ENCODE measurements around the gene TSPAN18. TPM values are rescaled to one million over a fixed set of nuclear protein-coding genes. Genes with fewer than 3 reads are reported as not detected.

Gene TSPAN18
- total RNA-seq, 2 experiments from 2014 or later = 7.3 to 8.4 TPM

GRCh38 chr11:44766112-44766971 is 39.6 kb downstream of the TSPAN18 start:
- CTCF ChIA-PET = interaction anchor here (0.9 to 2.4 kb wide), 4 partner anchors 9 to 145 kb away, joined by 3 to 25 read pairs (median 4); no protein-coding TSS in a partner anchor

DNA sequence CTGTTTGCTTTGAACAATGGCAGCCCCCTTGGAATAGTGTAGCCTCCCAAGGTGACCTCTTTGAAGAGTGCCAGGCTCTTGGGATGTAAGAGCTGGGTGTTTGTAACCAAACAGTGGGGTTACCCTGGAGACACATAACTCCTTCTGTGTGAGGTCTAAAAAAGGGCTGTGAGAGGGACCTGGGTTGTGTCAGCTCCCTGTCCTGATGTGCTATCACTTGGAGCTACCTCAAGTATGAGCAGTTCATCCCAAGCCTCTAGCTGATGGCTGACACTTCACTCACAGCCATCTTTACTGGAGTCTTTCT is 40.2 kb downstream of the TSPAN18 start:
- CTCF ChIA-PET = interaction anchor here (0.9 to 2.4 kb wide), 4 partner anchors 9 to 144 kb away, joined by 3 to 25 read pairs (median 4); no protein-coding TSS in a partner anchor
- Mint-ChIP-seq H3K27me3 (ENCODE audit: low read depth) (no peaks in the 10 kb centered on the region), H3K27ac (no peak overlapping the region), H3K9me3 (peaks cover 3% of the 10 kb centered on the region), H3K36me3 (ENCODE audit: low read depth) (peaks cover 32% of the 10 kb centered on the region), H3K4me3 (no peak overlapping the region), H3K4me1 (ENCODE audit: low read depth) (peaks cover 16% of the 10 kb centered on the region)
- intact Hi-C loops (cut with micrococcal nuclease) = no loop called here
- DNase-seq = no peak

More at GRCh38 chr11:44766112-44766971, 39.6 kb downstream of the TSPAN18 start:
- no peaks in the 10 kb centered on the region for H3K27me3 Mint-ChIP-seq (ENCODE audit: low read depth)
- peaks cover 3% of the 10 kb centered on the region for H3K9me3 Mint-ChIP-seq
- no peak for DNase-seq
- intact Hi-C loops (cut with micrococcal nuclease) = no loop called here
- peaks cover 16% of the 10 kb centered on the region for H3K4me1 Mint-ChIP-seq (ENCODE audit: low read depth)
- no peak overlapping the region for H3K27ac Mint-ChIP-seq
- H3K36me3 Mint-ChIP-seq (ENCODE audit: low read depth) = peaks cover 32% of the 10 kb centered on the region
- H3K4me3 Mint-ChIP-seq = no peak overlapping the region

GRCh38 chr11:44767421-44767820 is 40.7 kb downstream of the TSPAN18 start:
- CTCF ChIA-PET = interaction anchor here (0.9 to 2.4 kb wide), 4 partner anchors 8 to 144 kb away, joined by 3 to 25 read pairs (median 4); no protein-coding TSS in a partner anchor
- Mint-ChIP-seq H3K36me3 (ENCODE audit: low read depth) (peaks cover 32% of the 10 kb centered on the region), H3K4me1 (ENCODE audit: low read depth) (peaks cover 16% of the 10 kb centered on the region), H3K27ac (no peak overlapping the region), H3K9me3 (peaks cover 3% of the 10 kb centered on the region), H3K27me3 (ENCODE audit: low read depth) (no peaks in the 10 kb centered on the region), H3K4me3 (no peak overlapping the region)
- no peak for DNase-seq
- intact Hi-C loops (cut with micrococcal nuclease) = no loop called here

GRCh38 chr11:44770401-44770800 is 43.6 kb downstream of the TSPAN18 start:
- intact Hi-C loops (cut with micrococcal nuclease) = no loop called here
- CTCF ChIA-PET = interaction anchor here (0.9 to 1.2 kb wide), 2 partner anchors 112 to 141 kb away, joined by 3 read pairs; no protein-coding TSS in a partner anchor
- Mint-ChIP-seq H3K27me3 (ENCODE audit: low read depth) (no peaks in the 10 kb centered on the region), H3K9me3 (peaks cover 3% of the 10 kb centered on the region), H3K27ac (no peak overlapping the region), H3K4me3 (no peak overlapping the region), H3K36me3 (ENCODE audit: low read depth) (peaks cover 25% of the 10 kb centered on the region), H3K4me1 (ENCODE audit: low read depth) (peaks cover 15% of the 10 kb centered on the region)
- DNase-seq = no peak

DNA sequence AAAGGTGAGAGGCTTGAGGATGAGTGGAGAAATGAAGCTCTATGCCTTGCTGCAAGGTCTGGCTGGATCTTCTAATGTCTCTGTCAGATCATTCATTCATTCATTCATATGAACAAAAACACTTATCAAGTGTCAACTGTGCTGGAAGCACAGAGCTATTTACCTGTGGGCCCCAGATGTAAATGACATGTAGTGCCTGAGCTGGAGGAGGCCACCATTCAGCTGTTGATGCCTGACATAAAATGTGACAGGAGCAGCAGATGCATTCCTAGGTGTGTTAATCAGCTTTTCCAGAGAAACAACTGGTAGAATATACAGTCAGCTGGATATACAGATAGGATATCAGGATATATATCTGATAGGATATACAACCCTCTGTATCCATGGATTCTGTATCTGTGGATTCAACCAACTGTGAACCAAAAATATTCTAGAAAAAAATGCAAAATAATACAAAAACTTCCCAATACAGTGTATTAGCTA is 44.5 kb downstream of the TSPAN18 start:
- intact Hi-C loops (cut with micrococcal nuclease) = no loop called here
- Mint-ChIP-seq H3K9me3 (peaks cover 3% of the 10 kb centered on the region), H3K4me3 (no peak overlapping the region), H3K27me3 (ENCODE audit: low read depth) (no peaks in the 10 kb centered on the region), H3K36me3 (ENCODE audit: low read depth) (peaks cover 19% of the 10 kb centered on the region), H3K27ac (no peak overlapping the region), H3K4me1 (ENCODE audit: low read depth) (peaks cover 15% of the 10 kb centered on the region)
- DNase-seq = no peak
- CTCF ChIA-PET = interaction anchor here (0.9 to 1.3 kb wide), 4 partner anchors 9 to 140 kb away, joined by 3 read pairs; no protein-coding TSS in a partner anchor

- no peak overlapping the region for H3K27ac Mint-ChIP-seq
- no peak overlapping the region for H3K4me3 Mint-ChIP-seq
- peaks cover 3% of the 10 kb centered on the region for H3K9me3 Mint-ChIP-seq
- intact Hi-C loops (cut with micrococcal nuclease) = no loop called here
- H3K27me3 Mint-ChIP-seq (ENCODE audit: low read depth) = no peaks in the 10 kb centered on the region
- CTCF ChIA-PET = interaction anchor here (0.9 to 1.3 kb wide), 2 partner anchors 10 to 92 kb away, joined by 3 read pairs; no protein-coding TSS in a partner anchor
- H3K36me3 Mint-ChIP-seq (ENCODE audit: low read depth) = peaks cover 16% of the 10 kb centered on the region
- no peak for DNase-seq
- peaks cover 15% of the 10 kb centered on the region for H3K4me1 Mint-ChIP-seq (ENCODE audit: low read depth)
Measured at GRCh38 chr11:44771841-44772240, 45.1 kb downstream of the TSPAN18 start.

GRCh38 chr11:44773351-44773965 is 46.7 kb downstream of the TSPAN18 start:
- CTCF ChIA-PET = interaction anchor here (1.0 to 4.2 kb wide), 7 partner anchors 9 to 218 kb away, joined by 3 to 23 read pairs (median 4); partner anchors contain the start of gene TSPAN18
- no peak overlapping the region for H3K4me3 Mint-ChIP-seq
- peaks cover under 1% of the 10 kb centered on the region for H3K9me3 Mint-ChIP-seq
- H3K27me3 Mint-ChIP-seq (ENCODE audit: low read depth) = no peaks in the 10 kb centered on the region
- intact Hi-C loops (cut with micrococcal nuclease) = no loop called here
- H3K36me3 Mint-ChIP-seq (ENCODE audit: low read depth) = peaks cover 5% of the 10 kb centered on the region
- H3K27ac Mint-ChIP-seq = no peak overlapping the region
- peaks cover 15% of the 10 kb centered on the region for H3K4me1 Mint-ChIP-seq (ENCODE audit: low read depth)
- no peak for DNase-seq

DNA sequence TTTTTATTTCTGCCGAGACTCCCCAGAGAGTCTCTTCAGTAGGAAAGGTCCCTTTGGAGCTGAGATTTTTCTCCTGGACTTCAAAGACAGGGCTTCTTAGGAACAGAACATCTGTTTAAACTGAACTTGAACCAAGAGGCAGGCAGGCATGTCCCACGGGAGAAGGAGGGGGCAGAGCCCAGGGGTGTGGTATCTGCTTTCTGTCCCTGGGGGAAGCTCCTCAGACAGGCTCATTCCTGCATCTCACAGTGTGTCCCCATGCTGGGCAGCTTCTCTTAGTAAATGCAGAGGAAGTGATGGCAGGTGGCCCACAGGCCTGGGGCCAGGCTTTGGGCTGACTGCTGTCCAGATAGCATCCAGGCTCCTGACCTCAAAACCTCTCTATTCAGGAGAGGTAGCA is 47.3 kb downstream of the TSPAN18 start:
- no peak overlapping the region for H3K4me3 Mint-ChIP-seq
- no peaks in the 10 kb centered on the region for H3K27me3 Mint-ChIP-seq (ENCODE audit: low read depth)
- DNase-seq = no peak
- H3K4me1 Mint-ChIP-seq (ENCODE audit: low read depth) = peaks cover 15% of the 10 kb centered on the region
- H3K9me3 Mint-ChIP-seq = no peaks in the 10 kb centered on the region
- CTCF ChIA-PET = interaction anchor here (0.7 to 4.2 kb wide), 15 partner anchors 7 to 219 kb away, joined by 3 to 25 read pairs (median 4); no protein-coding TSS in a partner anchor
- peaks cover 2% of the 10 kb centered on the region for H3K36me3 Mint-ChIP-seq (ENCODE audit: low read depth)
- intact Hi-C loops (cut with micrococcal nuclease) = loop anchor here (2.0 kb wide), 1 partner anchor 115 kb away; no protein-coding TSS in a partner anchor
- H3K27ac Mint-ChIP-seq = no peak overlapping the region

GRCh38 chr11:44774731-44775130 is 48.0 kb downstream of the TSPAN18 start:
- CTCF ChIA-PET = interaction anchor here (0.6 to 4.2 kb wide), 27 partner anchors 8 to 219 kb away, joined by 3 to 25 read pairs (median 5); partner anchors contain the start of gene TSPAN18
- Mint-ChIP-seq H3K4me1 (ENCODE audit: low read depth) (peaks cover 12% of the 10 kb centered on the region), H3K27ac (no peak overlapping the region), H3K36me3 (ENCODE audit: low read depth) (no peaks in the 10 kb centered on the region), H3K9me3 (no peaks in the 10 kb centered on the region), H3K4me3 (no peak overlapping the region), H3K27me3 (ENCODE audit: low read depth) (no peaks in the 10 kb centered on the region)
- intact Hi-C loops (cut with micrococcal nuclease) = loop anchor here (1.0 to 5.0 kb wide), 6 partner anchors 46 to 218 kb away; no protein-coding TSS in a partner anchor
- no peak for DNase-seq

DNA sequence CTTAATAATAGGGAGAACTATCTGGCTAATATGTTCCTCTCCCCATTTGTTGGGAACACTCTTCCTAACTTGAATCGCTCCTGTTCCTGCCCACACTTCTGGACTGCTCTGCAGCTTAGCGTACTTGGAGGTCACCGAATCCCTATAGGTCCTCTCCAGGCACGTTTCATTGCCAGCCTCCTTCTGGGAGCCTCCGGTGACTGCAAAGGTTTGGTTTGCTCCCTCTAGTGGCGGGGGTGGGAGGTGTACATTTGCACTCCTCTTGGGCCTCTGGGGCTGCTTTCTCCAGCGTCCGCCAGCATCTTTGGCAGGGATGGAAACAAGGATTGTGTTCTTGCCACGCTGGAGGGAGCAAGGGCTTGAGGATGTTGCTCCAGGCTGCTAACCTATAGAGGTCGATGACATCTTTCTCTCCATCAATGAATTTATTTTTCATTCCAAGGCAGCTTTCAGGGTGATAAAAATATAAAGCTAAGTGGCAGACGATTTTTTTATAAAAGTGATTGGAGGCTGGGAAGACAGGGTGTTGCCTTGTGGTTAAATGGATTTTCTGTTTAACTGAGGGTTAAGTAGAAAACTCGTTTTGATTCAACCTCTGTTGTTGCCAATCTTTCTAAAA is 48.7 kb downstream of the TSPAN18 start:
- intact Hi-C loops (cut with micrococcal nuclease) = loop anchor here (1.0 to 5.0 kb wide), 6 partner anchors 47 to 219 kb away; no protein-coding TSS in a partner anchor
- H3K27me3 Mint-ChIP-seq (ENCODE audit: low read depth) = no peaks in the 10 kb centered on the region
- H3K27ac Mint-ChIP-seq = no peak overlapping the region
- no peaks in the 10 kb centered on the region for H3K9me3 Mint-ChIP-seq
- no peaks in the 10 kb centered on the region for H3K36me3 Mint-ChIP-seq (ENCODE audit: low read depth)
- no peak overlapping the region for H3K4me3 Mint-ChIP-seq
- DNase-seq = peak; percentile 82
- CTCF ChIA-PET = interaction anchor here (0.6 to 4.2 kb wide), 38 partner anchors 8 to 218 kb away, joined by 3 to 25 read pairs (median 4); partner anchors contain the start of gene TSPAN18
- H3K4me1 Mint-ChIP-seq (ENCODE audit: low read depth) = peaks cover 7% of the 10 kb centered on the region

DNA sequence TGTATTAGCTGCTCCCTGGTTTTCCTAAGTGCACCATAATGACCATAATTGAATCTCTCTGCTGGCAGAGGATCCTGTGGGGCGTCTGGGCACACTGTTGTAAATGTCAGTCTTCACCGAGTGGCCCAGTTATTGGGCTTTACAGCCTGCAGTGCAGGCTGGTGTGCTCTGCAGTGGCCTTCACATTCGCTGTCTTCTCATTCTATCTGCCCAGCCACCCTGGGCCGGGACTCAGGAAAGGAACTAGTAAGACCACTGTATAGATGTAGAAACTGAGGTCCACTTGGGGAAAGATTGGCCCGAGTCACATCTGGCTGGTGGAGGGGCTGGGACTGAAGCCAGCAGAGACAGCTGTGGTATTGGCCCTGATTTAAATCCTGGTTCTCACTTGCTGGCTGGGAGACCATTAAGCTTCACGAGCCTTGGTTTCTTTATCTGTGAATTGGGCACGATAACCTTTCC is 49.3 kb downstream of the TSPAN18 start:
- no peak for DNase-seq
- no peak overlapping the region for H3K27ac Mint-ChIP-seq
- peaks cover 6% of the 10 kb centered on the region for H3K4me1 Mint-ChIP-seq (ENCODE audit: low read depth)
- CTCF ChIA-PET = interaction anchor here (0.6 to 4.2 kb wide), 29 partner anchors 9 to 219 kb away, joined by 3 to 25 read pairs (median 5); partner anchors contain the start of gene TSPAN18
- intact Hi-C loops (cut with micrococcal nuclease) = loop anchor here (1.0 to 5.0 kb wide), 6 partner anchors 48 to 220 kb away; no protein-coding TSS in a partner anchor
- H3K9me3 Mint-ChIP-seq = no peaks in the 10 kb centered on the region
- no peaks in the 10 kb centered on the region for H3K36me3 Mint-ChIP-seq (ENCODE audit: low read depth)
- no peaks in the 10 kb centered on the region for H3K27me3 Mint-ChIP-seq (ENCODE audit: low read depth)
- H3K4me3 Mint-ChIP-seq = no peak overlapping the region

Data from activated naive CD4-positive, alpha-beta T cell treated with anti-CD3 and anti-CD28 coated beads for 36 hours (primary cell).